Measurements from ENCODE around the gene LITAF.
"Not testable (repeated sequence)": the region's sequence is repeated elsewhere in the genome, so short reads cannot be mapped to it uniquely, and the experiment has no call there.

The LITAF gene

GRCh38 chr16:11620243-11621003 is 33.7 kb upstream of the LITAF start:
- no peak for DNase-seq

GRCh38 chr16:11619327-11619851 is 32.7 kb upstream of the LITAF start:
- DNase-seq, result peak; percentile 56 to 66

- DNase-seq, result no peak
These were observed 31.5 kb upstream of the LITAF start for GRCh38 chr16:11618107-11618717.

DNA sequence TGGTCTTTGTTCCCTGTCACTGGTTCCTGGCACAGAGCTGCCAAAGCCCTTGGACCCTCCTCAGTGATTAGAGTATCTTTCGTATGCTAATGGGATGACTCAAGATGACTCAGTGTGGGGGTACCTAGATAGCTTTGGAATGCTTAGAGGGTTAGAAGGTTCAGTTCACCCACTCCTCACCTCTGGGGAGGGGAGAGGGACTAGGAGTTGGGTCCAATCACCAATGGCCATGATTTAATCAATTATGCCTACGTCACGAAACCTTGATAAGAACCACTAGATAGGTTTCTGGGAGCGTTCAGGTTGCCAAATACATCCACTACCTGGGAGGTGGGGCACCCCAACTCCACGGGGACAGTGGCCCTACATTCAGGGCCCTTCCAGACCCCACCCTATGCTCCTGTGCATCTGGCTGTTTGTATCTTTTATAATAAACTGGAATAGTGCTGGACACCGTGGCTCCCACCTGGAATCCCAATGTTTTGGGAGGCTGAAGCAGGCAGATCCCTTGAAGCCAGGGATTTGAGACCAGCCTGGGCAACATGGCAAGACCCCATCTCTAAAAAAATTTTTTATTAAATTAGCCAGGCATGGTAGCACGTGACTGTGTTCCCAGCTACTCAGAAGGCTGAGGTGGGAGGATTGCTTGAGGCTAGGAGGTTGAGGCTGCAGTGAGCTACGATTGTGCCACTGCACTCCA is 29.2 kb upstream of the LITAF start:
- no peak for DNase-seq

DNA sequence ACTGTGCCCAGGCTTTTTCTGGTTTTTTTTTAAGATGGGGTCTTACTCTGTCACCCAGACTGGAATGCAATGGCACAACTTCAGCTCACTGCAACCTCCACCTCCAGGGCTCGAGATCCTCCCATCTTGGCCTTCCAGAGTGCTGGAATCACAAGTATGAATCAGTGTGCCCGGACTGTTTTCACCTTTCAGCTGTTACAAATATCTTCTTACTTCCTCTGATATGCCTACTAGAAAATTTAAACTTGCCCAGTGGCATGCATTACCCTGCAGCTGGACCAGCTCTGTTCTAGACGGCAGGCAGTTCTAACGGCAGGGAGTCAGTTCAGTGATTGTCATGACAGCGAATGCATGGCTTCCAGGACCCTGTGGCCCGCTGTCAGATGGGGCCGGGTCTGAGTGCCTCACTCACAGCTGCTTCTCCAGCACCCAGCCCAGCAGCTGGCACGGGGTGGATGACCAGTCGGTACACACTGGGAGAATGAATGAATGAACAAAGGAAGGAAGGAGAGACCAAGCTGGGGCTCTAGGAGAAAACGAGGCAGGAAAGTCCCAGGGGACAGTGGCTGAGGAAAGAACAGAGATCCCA is 28.0 kb upstream of the LITAF start:
- DNase-seq, result no peak

DNA sequence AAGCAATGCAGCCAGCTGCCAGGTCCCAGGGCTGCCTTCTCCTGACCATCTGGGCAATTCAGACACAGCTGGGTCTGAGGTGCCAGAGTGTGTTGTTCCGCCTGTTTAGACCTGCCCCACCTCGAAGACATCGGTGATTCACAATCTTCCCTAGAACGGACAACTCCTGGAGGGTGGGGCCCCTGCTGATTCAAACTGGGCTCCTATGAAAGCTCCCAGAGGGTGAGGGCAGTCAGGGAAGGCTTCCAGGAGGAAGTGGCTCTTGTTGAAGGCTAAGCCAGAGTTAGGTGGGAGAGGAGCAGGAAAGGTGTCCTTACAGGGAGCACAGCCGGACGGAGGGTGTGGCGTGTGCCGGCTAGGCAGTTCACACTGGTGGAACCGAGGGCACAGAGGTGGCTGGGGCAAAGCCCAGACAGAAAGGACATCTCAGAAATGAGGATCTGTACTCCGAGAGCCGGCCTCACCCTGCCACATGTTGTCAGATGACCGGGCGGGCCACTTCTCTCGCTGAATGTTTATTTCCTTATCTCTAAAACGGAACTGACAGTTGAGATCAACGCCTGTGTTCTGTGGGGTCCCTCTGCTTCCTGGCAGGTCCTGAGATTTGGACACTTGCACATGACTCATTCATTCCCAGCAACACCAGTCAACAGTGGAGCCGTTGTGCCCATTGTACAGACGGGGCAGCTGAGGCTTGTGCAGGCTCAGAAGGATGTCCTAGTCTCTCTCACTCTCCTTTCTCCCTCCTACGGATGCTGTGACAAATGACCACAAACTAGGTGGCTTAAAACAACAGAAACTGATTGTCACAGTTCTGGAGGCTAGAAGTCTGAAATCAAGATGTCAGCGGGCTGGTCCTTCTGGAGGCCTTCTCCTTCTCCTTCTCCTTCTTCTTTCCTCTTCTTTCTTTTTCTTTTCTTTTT is 26.9 kb upstream of the LITAF start:
- DNase-seq, result peak; percentile 40 to 78

DNA sequence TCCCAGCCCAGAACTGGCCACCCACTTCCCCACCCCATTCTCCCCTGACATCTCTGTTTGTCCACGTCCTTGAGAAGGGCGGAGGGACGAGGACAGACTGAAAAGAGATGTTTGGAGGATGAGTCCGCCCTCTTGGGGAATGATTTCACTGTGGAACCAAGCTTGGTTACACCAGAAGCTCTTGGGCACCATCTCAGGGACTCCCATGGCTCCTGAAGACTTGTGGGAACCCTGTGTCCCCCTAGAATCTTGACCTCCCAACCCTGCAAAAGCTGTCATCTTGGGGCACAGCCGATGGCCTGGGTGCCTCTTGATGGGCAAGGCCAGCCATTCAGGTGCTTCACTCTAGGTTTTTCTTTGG is 25.9 kb upstream of the LITAF start:
- no peak for DNase-seq

- DNase-seq, result peak in 1 of 2 donors; percentile 54
These were observed 25.3 kb upstream of the LITAF start for GRCh38 chr16:11611871-11612664.

DNA sequence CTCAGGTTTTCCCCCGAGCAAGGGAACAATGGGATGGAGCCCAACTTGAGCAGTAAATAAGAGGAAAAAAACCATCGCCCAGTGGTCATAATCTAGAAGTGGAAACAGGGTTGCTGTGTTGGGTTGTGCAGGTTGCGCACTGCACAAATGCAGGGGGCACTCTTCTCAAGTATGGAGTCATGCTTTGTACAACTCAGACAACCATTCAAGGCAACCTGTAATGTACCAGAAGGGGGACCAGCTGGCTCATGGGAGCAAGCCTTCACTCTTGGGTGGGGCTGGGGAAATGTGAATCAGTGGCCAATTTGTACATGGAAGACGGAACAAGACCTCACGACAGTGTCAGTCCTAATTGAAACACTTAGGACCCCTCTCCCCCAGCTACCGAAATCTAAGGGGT is 23.9 kb upstream of the LITAF start:
- DNase-seq, result no peak

DNA sequence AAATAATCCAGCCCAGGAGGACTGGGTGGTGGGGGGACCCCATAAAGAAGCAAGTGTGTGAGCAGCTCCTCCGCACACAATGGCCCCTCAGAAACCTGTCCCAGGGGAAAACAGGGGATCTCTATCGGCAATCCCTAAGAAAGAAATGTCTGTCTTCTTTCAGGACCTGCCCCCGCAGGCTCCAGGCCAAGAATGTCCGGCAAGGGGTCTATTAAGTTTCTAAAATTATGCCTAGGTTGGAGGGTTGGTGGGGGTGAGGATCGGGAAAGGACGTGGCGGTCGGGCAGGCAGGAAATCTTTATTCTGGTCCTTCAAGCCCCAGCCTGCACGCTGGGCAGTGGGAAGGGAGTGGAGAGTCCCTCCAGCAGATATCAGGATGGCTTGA is 23.4 kb upstream of the LITAF start:
- DNase-seq, result no peak

DNA sequence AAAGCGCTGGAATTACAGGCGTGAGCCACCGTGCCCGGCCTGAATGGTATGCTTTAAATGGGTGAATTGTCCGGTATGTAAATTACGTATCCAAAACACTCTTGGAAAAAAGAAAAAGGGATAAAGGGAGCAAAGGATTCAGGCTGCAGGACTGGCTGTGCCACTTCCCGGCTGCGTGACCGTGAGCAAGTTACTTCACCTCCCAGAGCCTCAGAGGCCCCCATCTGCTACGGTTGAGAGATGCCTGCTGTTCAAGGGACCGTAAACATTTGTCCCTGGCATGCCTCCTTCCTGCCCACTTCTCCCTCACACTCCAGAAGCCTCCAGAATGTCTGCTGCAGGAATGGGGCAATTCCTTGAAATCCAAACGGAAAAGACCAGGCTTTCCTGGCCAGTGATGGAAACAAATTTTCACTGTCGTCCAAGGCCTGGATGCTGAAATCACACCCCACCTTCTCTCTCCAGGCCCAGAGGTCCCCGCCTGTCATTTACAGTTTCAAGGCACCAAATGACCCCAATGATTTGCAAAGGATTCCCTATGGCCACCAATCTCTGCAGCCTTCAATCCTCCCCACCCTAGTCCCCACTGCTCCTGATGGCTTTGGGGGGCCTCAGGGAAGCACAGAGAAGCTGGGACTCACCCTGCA is 22.9 kb upstream of the LITAF start:
- no peak for DNase-seq

GRCh38 chr16:11605891-11606290 is 19.2 kb upstream of the LITAF start:
- no peak for DNase-seq

GRCh38 chr16:11605564-11605886 is 18.8 kb upstream of the LITAF start:
- DNase-seq, result no peak

DNA sequence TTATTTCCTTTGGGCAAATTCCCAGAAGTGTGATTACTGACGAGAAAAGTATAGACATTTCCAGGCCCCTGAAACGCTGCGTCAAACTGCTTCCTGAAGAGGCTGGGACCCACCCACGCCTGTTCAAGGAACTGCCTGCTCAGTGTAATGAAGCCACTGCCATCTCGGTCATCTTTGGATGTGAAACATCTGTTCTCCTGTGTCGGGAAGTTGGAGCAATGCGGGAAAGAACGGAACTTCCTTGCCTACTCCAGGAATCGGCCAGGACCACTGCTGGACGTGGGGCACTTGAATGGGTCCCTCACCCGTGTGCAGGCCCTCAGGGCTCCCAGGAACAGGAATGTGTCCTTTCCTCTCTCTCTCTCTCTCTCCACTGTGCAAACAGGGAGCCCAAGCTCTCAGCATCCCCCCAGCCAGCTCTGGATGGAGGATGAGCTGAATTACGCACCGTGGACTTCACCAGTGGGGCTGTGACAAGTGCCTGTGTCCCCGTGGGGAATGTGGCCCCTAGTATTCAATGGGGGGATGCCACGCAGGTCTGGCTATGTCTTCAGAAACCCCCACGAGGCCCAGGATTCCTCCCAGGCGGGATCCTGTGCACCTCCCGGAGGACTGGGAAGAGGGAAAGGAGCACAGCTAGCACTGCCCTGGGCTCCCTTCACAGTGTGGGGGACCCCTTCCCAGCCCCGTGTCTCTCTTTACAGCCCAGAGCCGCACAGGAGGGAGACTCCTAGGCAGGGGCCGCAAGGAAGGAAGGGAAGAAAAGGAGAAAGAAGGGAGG is 18.3 kb upstream of the LITAF start:
- DNase-seq, result peak in 1 of 2 donors; percentile 51

GRCh38 chr16:11604296-11604695 is 17.6 kb upstream of the LITAF start:
- DNase-seq, result not testable (repeated sequence)

DNA sequence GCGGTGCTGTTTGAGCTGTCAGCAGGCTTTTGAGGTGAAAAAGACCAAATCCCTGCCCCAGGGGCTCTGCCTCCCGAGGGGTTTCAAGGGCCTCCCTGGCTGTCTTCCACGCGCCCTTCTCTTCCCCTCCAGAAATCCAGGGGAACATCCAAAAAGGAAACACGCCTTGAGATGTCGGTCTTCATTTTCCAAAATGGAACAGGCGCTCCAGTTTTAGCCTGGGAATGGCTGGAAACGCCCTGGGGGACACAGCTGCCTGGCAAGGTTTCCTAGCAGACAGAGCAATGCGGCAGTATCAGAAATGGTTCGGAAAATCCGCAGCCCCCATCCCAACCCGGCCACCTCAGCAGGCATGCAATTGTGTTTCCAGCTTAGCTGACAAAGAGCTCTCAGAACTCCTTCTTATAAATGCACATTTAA is 16.6 kb upstream of the LITAF start:
- no peak for DNase-seq

GRCh38 chr16:11602321-11602720 is 15.6 kb upstream of the LITAF start:
- no peak for DNase-seq

DNA sequence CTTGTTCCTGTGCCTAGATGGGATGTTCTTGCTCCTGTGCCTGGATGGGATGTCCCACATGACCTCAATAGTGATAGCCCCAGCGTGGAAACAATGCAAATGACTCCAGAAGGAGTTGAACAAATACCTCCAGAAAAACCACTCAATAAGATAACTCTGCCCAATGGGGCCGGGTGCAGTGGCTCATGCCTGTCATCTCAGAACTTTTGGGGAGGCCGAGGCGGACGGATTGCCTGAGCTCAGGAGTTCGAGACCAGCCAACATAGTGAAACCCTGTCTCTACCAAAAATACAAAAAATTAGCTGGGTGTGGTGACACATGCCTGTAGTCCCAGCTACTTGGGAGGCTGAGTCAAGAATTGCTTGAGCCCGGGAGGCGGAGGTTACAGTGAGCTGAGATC is 15.2 kb upstream of the LITAF start:
- DNase-seq, result no peak

GRCh38 chr16:11601425-11601824 is 14.7 kb upstream of the LITAF start:
- DNase-seq, result no peak

GRCh38 chr16:11599579-11599978 is 12.9 kb upstream of the LITAF start:
- DNase-seq, result no peak

All from CD4-positive, alpha-beta T cell treated with Interferon alpha-2 for 1 hour (primary cell).